GM23248 (cell line): ENCODE results near the gene PSMD14. TPM values are rescaled to one million over a fixed set of nuclear protein-coding genes. Genes with fewer than 3 reads are reported as not detected.

Experiments
- DNase-seq: peaks from one replicate; pipeline ENCODE4 v3.0.0-alpha.2; 2015
- H2AFZ ChIP-seq: fragments of 200-600 bp; sonication (generic); 2 replicates; pipeline ENCODE4 v1.6.1; 2016; ENCODE audit warnings: antibody characterized with exemption
- H3F3A ChIP-seq: fragments of 200-600 bp; sonication (generic); 2 replicates; pipeline ENCODE4 v1.6.1; 2016; ENCODE audit warnings: mild to moderate bottlenecking, antibody characterized with exemption, mixed run types; ENCODE audit not compliant: insufficient read depth
- H3K27ac ChIP-seq: fragments of 200-600 bp; sonication (generic); 2 replicates; pipeline ENCODE4 v1.5.1; 2016; ENCODE audit warnings: mild to moderate bottlenecking
- H3K27me3 ChIP-seq: fragments of 200-600 bp; sonication (generic); replicated peaks from 2 replicates; pipeline ENCODE4 v1.6.1; 2016; ENCODE audit warnings: mild to moderate bottlenecking; ENCODE audit not compliant: insufficient read depth
- H3K36me3 ChIP-seq: fragments of 200-600 bp; sonication (generic); 2 replicates; pipeline ENCODE4 v1.6.1; 2016; ENCODE audit warnings: low read depth, mild to moderate bottlenecking
- H3K4me1 ChIP-seq: fragments of 200-600 bp; sonication (generic); 2 replicates; pipeline ENCODE4 v1.6.1; 2016; ENCODE audit warnings: mild to moderate bottlenecking; ENCODE audit not compliant: insufficient read depth
- H3K4me2 ChIP-seq: fragments of 200-600 bp; sonication (generic); one replicate; pipeline ENCODE4 v1.6.1; 2016; ENCODE audit warnings: mild to moderate bottlenecking; ENCODE audit not compliant: unreplicated experiment
- H3K4me3 ChIP-seq: fragments of 200-600 bp; sonication (generic); 2 replicates; pipeline ENCODE4 v1.5.1; 2016; ENCODE audit warnings: mild to moderate bottlenecking
- H3K79me2 ChIP-seq: fragments of 200-600 bp; sonication (generic); 2 replicates; pipeline ENCODE4 v1.6.1; 2016; ENCODE audit warnings: mild to moderate bottlenecking; ENCODE audit not compliant: insufficient read depth
- H3K9ac ChIP-seq: fragments of 200-600 bp; sonication (generic); 2 replicates; pipeline ENCODE4 v1.6.1; 2016; ENCODE audit warnings: mild to moderate bottlenecking
- H3K9me2 ChIP-seq: fragments of 200-600 bp; sonication (generic); 2 replicates; pipeline ENCODE4 v1.6.1; 2016; ENCODE audit warnings: mixed run types, mild to moderate bottlenecking, moderate library complexity; ENCODE audit not compliant: insufficient read depth
- H3K9me3 ChIP-seq: fragments of 200-600 bp; sonication (generic); one replicate; pipeline ENCODE4 v1.6.1; 2017; ENCODE audit warnings: low read depth
- H4K20me1 ChIP-seq: fragments of 200-600 bp; sonication (generic); 2 replicates; pipeline ENCODE4 v1.6.0; 2016; ENCODE audit not compliant: insufficient read depth
- EZH2 ChIP-seq: fragments of 200-600 bp; sonication (generic); IDR thresholded peaks from 2 replicates; pipeline ENCODE4 v1.6.1; 2018; ENCODE audit warnings: antibody characterized with exemption, mild to moderate bottlenecking; ENCODE audit not compliant: insufficient read depth, poor library complexity, severe bottlenecking
- EZH2phosphoT487 ChIP-seq: fragments of 200-600 bp; sonication (generic); IDR thresholded peaks from 2 replicates; pipeline ENCODE4 v1.6.1; 2018; ENCODE audit warnings: antibody characterized with exemption, moderate library complexity, mild to moderate bottlenecking, low read depth; ENCODE audit not compliant: insufficient read depth
- WGBS, 2 experiments: methylation state at CpG; one replicate each; pipeline ENCODE4 v1.1.6; 2015 to 2017; ENCODE audit warnings: low lambda C conversion rate in 2 of 2, low coverage in 1 of 2; ENCODE audit errors: missing lambda C conversion rate in 2 of 2; 5-methylcytosine and 5-hydroxymethylcytosine counted together
- in situ Hi-C: fragments of 300-500 bp; cut with MboI; formaldehyde crosslinking; loops from 2 replicates; pipeline ENCODE4 v1.15.0; 2020
- polyA plus RNA-seq: library from polyadenylated mRNA; unstranded; fragments of >200 nt; fragmentation: Nextera tagmentation; extraction: Ambion mirVana; gene quantifications from 2 replicates; pipeline ENCODE4 v1.2.1, GENCODE V29; 2016
- total RNA-seq: library from RNA; depleted of rRNA; stranded (reverse); fragments of >200 nt; shearing (Covaris generic); gene quantifications from 2 replicates; pipeline ENCODE4 v1.2.3, GENCODE V29; 2014

PSMD14 gene
- total and polyA plus RNA-seq, 2 experiments from 2014 or later: 94.4 to 96.0 TPM

DNA sequence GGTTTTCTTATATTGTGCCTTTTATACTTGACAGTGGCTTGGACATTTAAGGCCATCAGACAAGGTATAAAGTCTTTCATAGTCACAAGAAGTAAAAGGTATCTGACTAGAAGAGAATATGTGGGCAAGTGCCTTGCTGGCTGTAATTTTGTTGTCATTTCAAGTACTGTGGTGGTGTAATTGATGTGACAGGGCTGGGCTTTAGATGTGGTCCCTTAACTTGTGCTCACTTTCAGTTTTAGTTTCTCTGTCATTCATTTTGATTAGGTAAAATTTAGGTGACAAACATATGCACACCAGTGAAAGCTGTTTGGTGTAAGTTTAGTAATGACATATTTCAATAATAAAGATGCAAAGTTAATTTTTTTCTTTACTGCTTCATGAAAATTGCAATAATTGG lies 76.6 kb downstream of the PSMD14 start:
- Histone ChIP-seq H3K9ac (no peak overlapping the region), H3K27me3 (no peaks in the 10 kb centered on the region), H4K20me1 (no peaks in the 10 kb centered on the region), H3K36me3 (peaks cover 14% of the 10 kb centered on the region), H3K27ac (no peak overlapping the region), H3K4me1 (no peaks in the 10 kb centered on the region), H3K4me2 (no peak overlapping the region), H3F3A (no peaks in the 10 kb centered on the region; the same call in 1 of the 2 replicates), H3K9me3 (no peaks in the 10 kb centered on the region), H3K79me2 (peaks cover 8% of the 10 kb centered on the region; the same call in 1 of the 2 replicates), H3K4me3 (no peak overlapping the region), H2AFZ (no peak overlapping the region), H3K9me2 (no peaks in the 10 kb centered on the region)
- no peak for DNase-seq
- in situ Hi-C loops: no loop called here
- TF ChIP-seq EZH2phosphoT487: no peak
- TF ChIP-seq EZH2: no peak

- 96 to 100% methylated on average over 2 of the region's 2 CpGs for WGBS, 2 experiments
- Histone ChIP-seq H3K9ac (no peak overlapping the region), H3K27me3 (no peaks in the 10 kb centered on the region), H3K4me1 (no peaks in the 10 kb centered on the region), H3K9me3 (no peaks in the 10 kb centered on the region), H2AFZ (no peak overlapping the region), H3K9me2 (no peaks in the 10 kb centered on the region), H4K20me1 (no peaks in the 10 kb centered on the region), H3K4me2 (no peak overlapping the region), H3K79me2 (peaks cover 8% of the 10 kb centered on the region; the same call in 1 of the 2 replicates), H3F3A (no peaks in the 10 kb centered on the region; the same call in 1 of the 2 replicates), H3K4me3 (no peak overlapping the region), H3K36me3 (peaks cover 15% of the 10 kb centered on the region), H3K27ac (no peak overlapping the region)
- no peak for DNase-seq
- TF ChIP-seq EZH2phosphoT487 (no peak), EZH2 (no peak)
- in situ Hi-C loops: no loop called here
Observed at GRCh38 chr2:161386228-161386824, 78.1 kb downstream of the PSMD14 start.

DNA sequence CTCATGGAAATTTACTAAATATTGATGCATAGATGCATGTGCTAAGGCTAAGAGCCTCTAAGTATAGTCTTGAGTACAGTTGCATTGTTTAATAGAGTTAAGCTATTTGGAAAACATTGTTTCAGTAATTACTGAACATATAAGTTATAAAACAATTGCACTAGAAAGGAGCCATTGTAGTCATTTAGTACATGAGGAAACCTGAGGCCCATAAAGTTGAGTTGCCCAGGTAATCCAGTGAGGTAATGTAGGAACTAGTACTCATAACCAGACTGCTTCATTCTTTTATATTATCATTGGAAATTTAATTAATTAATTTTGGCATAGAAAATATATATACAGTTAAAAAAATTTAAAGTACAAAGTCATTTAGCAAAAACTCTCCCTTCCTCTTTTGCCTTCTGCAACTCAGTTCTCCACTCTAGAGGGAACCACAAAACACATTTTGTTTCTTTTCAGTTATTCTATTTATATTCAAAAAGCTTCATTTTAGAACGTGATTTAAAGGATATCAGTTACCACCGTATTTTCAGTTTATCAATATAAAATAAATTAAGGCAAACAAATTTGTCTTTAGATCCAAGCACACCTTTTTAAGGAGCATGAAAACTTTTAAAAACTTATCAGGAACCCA lies 80.0 kb downstream of the PSMD14 start:
- H3K27me3 ChIP-seq: no peaks in the 10 kb centered on the region
- H3K4me2 ChIP-seq: no peak overlapping the region
- H3K9me2 ChIP-seq: no peaks in the 10 kb centered on the region
- no peaks in the 10 kb centered on the region for H3F3A ChIP-seq
- 94 to 99% methylated on average over 2 of the region's 2 CpGs for WGBS, 2 experiments
- TF ChIP-seq EZH2phosphoT487 (no peak), EZH2 (no peak)
- peaks cover 15% of the 10 kb centered on the region for H3K36me3 ChIP-seq
- no peak overlapping the region for H3K27ac ChIP-seq
- no peak overlapping the region for H3K9ac ChIP-seq
- DNase-seq: no peak
- no peaks in the 10 kb centered on the region for H4K20me1 ChIP-seq
- H2AFZ ChIP-seq: no peak overlapping the region
- H3K4me1 ChIP-seq: no peaks in the 10 kb centered on the region
- no peaks in the 10 kb centered on the region; the same call in 1 of the 2 replicates for H3K79me2 ChIP-seq
- H3K4me3 ChIP-seq: no peak overlapping the region
- no peaks in the 10 kb centered on the region for H3K9me3 ChIP-seq
- in situ Hi-C loops: no loop called here

DNA sequence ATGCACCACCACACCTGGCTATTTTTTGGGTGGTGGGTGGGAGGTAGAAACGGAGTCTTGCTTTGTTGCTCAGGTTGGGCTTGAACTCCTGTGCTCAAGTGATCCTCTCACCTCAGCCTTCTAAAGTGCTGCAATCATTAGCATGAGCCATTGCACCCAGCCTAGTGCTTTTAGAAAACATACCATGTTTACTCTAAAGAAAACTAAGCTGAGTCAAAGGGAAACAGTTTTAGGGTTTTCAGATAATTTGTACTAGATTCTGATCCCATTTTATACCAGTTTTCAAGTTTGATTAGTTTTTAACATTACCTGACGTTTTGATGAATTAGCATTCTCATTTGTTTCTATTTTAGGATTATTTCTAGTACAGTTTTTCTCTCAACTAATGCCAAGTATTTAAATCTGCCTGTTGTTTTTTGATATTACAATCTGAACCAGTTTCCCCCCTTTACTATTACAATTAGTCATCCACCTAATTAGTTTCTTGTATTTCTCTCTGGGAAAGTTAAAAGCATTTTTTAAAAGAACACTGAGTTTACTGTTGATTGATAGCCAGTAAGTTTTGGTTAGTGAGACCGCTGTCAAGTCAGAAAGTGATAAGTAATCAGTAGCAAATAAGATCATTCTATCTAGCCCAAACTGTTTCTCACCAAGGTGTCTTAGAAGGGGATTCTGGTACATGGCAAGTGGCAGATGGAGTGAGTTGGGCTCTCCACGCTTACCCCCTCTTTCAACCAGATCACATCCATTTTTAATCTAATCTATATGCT lies 83.7 kb downstream of the PSMD14 start:
- Histone ChIP-seq H3K9ac (no peak overlapping the region), H3K9me2 (no peaks in the 10 kb centered on the region), H4K20me1 (no peaks in the 10 kb centered on the region), H3K27me3 (no peaks in the 10 kb centered on the region), H2AFZ (no peak overlapping the region), H3K4me3 (no peak overlapping the region), H3F3A (no peaks in the 10 kb centered on the region), H3K4me1 (no peaks in the 10 kb centered on the region), H3K36me3 (peaks cover 27% of the 10 kb centered on the region), H3K4me2 (no peak overlapping the region), H3K79me2 (no peaks in the 10 kb centered on the region; the same call in 1 of the 2 replicates), H3K9me3 (no peaks in the 10 kb centered on the region), H3K27ac (no peak overlapping the region)
- no peak for DNase-seq
- in situ Hi-C loops: no loop called here
- 96 to 98% methylated on average over 4 of the region's 4 CpGs for WGBS, 2 experiments
- TF ChIP-seq EZH2 (no peak), EZH2phosphoT487 (no peak)
